IPS-15b (cell line): Measurements from ENCODE around the gene TBC1D16.
"Not testable (repeated sequence)": the region's sequence is repeated elsewhere in the genome, so short reads cannot be mapped to it uniquely, and the experiment has no call there.

ENCODE experiments used
- H3K27me3 ChIP-seq: one replicate; pipeline ENCODE4 v1.6.1; 2013; ENCODE audit warnings: low read length; ENCODE audit not compliant: control insufficient read depth, insufficient read depth
- H3K36me3 ChIP-seq: one replicate; pipeline ENCODE4 v1.6.1; 2013; ENCODE audit warnings: low read length; ENCODE audit not compliant: control insufficient read depth, insufficient read depth
- H3K4me1 ChIP-seq: one replicate; pipeline ENCODE4 v1.6.1; 2013; ENCODE audit warnings: mild to moderate bottlenecking, low read length; ENCODE audit not compliant: control insufficient read depth, insufficient read depth
- H3K4me3 ChIP-seq: one replicate; pipeline ENCODE4 v1.5.1; 2013; ENCODE audit warnings: low read depth, low read length
- H3K9ac ChIP-seq: one replicate; pipeline ENCODE4 v1.6.1; 2013; ENCODE audit warnings: low read depth, mild to moderate bottlenecking, low read length
- H3K9me3 ChIP-seq: one replicate; pipeline ENCODE4 v1.6.1; 2013; ENCODE audit warnings: mild to moderate bottlenecking, low read length; ENCODE audit not compliant: control insufficient read depth, insufficient read depth

Gene TBC1D16

DNA sequence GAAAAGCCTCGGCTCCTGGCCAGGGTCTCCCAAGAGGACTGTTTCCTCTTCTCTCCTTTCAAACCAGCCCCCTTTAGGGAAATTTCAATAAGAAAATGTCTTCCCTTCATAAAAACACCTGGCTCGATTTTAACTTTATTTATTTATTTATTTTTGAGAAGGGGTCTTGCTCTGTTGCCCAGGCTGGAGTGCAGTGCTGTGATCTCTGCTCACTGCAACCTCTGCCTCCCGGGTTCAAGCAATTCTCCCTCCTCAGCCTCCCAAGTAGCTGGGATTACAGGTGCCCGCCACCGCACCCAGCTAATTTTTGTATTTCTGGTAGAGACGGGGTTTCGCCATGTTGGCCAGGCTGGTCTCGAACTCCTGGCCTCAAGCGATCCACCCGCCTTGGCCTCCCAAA is 11.0 kb upstream of the TBC1D16 start:
- not testable (repeated sequence) for H3K36me3 ChIP-seq, H3K4me1 ChIP-seq, H3K27me3 ChIP-seq

DNA sequence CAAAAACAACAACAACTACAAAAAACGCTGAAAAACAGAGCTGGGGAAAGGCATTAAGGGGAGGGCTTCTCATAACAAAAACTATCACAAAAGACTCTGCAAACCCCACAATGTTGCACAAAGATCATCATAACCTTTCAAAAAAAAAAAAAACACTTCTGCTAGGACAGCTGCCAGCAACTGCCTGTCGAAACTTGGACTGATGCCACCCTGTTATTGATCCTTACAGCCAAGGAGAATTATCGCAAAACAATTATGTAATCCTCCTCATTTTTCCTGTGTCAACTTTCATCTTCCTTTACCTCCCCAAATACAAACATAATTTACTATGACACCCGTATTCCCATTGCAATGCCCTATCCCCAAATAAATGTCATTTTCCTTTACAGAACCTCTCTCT is 10.0 kb upstream of the TBC1D16 start:
- no peaks in the 10 kb centered on the region for H3K36me3 ChIP-seq
- H3K9me3 ChIP-seq: no peaks in the 10 kb centered on the region
- no peak overlapping the region for H3K9ac ChIP-seq
- no peaks in the 10 kb centered on the region for H3K4me1 ChIP-seq
- no peaks in the 10 kb centered on the region for H3K27me3 ChIP-seq
- no peak overlapping the region for H3K4me3 ChIP-seq

More for the DNA sequence above, 11.0 kb upstream of the TBC1D16 start:
- H3K4me3 ChIP-seq, H3K9me3 ChIP-seq, H3K9ac ChIP-seq: not testable (repeated sequence)

DNA sequence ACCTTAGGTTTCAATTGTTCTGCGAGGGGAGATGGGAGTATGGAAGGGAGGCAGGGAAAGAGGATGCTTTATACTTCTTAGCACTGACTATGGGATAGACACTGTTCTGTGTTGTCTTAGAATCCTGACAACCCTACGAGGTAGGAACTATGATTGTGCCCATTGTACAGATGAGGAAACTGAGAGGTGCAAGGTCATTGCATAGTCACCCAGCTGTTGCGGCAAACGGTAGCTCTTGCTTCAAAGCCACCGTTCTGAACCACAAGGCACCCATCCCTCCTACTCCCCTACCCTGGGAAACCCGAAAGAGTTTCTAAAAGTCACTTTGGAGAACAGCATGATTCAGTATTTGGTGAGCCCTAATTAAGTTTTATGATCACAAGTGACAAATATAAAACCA is 8.3 kb upstream of the TBC1D16 start:
- no peak overlapping the region for H3K4me3 ChIP-seq
- peaks cover 3% of the 10 kb centered on the region for H3K36me3 ChIP-seq
- H3K4me1 ChIP-seq: no peaks in the 10 kb centered on the region
- no peaks in the 10 kb centered on the region for H3K9me3 ChIP-seq
- H3K9ac ChIP-seq: no peak overlapping the region
- no peaks in the 10 kb centered on the region for H3K27me3 ChIP-seq

DNA sequence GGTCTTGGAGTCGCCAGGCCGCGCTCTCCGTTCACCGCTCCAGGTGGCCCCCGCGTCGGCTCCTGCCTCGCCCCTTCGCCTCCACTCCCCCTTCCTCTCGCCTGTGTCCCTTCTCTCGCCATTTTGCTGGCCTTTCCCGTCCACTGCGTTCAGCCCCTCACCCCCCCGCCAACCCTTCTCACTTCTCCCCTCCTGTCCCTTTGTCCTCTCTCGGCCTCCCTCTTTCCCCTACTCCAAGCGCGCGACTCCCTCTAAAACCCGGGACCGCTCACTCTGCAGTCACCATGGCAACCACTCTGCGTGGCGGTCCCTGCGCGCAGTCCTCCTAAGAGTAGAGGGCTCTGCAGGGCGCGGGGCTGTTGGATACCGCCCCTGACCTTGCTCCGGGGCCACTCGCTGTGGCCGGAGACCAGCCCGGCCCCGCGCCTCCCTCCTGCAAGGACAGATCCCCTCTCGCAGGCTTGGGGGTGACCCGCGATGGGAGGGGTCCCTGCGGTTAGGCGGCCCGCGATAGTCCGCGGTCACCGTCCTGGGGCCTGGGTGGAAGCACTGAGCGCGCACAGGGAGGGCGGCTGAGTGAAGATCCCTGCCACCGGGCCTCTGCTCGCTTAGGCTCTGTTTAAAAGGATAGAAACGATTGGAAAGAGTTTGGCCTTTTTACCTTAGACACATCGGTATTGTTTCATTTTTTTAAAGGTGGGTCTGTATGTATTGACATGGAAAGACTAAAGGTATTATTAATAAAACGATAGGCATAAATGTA is 1.2 kb upstream of the TBC1D16 start:
- H3K4me1 ChIP-seq: peaks cover 8% of the 10 kb centered on the region
- peak overlapping the region; percentile 54 for H3K9ac ChIP-seq
- H3K27me3 ChIP-seq: no peaks in the 10 kb centered on the region
- H3K36me3 ChIP-seq: peaks cover 3% of the 10 kb centered on the region
- H3K9me3 ChIP-seq: no peaks in the 10 kb centered on the region
- peak overlapping the region; percentile 82 for H3K4me3 ChIP-seq

DNA sequence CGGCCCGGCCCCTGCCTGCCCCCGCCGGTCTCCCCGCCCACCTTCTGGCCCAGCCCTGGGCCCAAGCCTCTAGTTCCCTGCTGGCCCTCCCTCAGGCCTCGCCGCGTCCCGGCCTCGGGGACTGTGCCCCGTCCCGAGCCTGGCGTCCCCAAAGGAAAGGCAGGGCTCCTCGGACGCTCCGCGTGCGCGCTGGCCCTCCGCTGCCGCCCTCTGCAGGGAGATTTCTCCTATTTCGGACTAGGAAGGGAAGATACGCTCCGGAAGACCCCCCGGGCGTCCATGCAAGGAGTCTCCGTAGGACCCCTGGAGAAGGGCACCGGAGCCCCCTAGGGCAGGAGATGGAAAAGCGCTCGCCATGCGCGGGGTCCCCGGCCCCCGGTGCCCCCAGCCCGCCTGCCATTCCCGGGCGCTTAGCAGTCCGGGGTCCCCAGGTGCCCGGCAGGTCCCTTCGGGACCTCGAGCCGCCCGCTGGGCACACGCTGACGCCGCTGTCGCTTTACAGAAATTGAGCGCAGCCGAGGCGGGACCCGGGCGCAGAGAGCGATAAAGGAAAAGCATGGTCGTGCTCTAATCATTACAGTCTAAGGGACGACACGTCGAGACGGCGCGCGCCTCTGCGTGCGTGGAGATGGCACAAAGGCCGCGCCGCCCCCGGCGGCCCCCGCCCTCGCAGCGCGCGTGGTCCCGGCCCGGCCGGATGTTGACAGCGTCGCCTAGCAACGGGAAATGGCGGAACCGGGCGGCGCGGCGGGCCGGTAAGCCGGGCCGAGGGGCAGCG is 454 bp upstream of the TBC1D16 start, which contains the start of gene CCDC40:
Gene CCDC40 (plus strand): TSS at position 706 of the 778 bp plus-strand sequence. CDS start 21 bp downstream, at position 727.
- Histone ChIP-seq H3K27me3 (no peaks in the 10 kb centered on the region), H3K9ac (peak within 1 kb of the TSS; percentile 54), H3K36me3 (peaks cover 3% of the 10 kb centered on the region), H3K4me1 (peaks cover 8% of the 10 kb centered on the region), H3K9me3 (no peaks in the 10 kb centered on the region), H3K4me3 (peak within 1 kb of the TSS; percentile 82)

DNA sequence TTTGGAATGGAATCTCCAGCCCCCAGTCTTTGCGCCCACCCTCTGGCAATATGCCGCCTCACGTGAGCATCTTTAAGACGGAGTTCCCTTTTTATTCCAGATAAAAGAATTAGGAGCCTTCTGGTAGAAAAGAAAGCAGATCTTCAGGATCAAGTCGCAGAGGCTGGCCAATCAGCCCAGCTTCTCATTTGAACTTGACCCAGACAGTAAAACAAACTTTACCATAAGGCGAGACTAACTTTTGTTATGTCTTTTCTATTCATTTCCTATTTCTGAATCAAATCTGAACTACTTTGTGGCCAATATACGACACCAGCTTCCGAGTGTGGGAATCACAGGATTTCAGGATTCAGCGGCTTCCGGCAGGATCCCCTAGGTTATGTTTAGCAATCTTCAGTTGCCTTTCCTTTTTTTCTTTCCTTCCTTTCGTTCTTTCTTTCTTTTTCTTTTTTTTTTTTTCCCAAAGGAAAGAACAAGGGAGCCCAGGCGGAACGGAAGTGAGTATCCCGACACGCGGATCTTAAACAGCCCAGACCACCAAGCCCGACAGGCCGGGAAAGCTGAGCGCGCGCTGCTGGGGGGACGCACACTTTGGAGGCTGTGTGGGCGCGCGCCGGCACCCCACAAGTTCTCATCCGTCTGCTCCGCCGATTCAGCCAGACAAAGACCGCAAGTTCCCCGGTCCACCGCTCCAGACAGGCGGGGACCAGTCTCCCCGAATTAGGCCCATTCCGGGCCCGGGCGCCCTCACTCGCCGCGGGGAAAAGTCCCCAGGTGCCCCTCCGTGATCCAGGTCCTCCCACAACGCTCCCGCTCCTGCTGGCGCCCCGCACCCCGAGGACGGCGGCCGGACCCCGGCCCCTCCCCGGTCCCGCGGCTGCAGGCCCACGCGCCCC is 633 bp downstream of the TBC1D16 start:
- Histone ChIP-seq H3K36me3 (peaks cover 6% of the 10 kb centered on the region), H3K4me3 (peak overlapping the region; percentile 75), H3K4me1 (peaks cover 8% of the 10 kb centered on the region), H3K9me3 (no peaks in the 10 kb centered on the region), H3K9ac (peak overlapping the region; percentile 37), H3K27me3 (no peaks in the 10 kb centered on the region)

DNA sequence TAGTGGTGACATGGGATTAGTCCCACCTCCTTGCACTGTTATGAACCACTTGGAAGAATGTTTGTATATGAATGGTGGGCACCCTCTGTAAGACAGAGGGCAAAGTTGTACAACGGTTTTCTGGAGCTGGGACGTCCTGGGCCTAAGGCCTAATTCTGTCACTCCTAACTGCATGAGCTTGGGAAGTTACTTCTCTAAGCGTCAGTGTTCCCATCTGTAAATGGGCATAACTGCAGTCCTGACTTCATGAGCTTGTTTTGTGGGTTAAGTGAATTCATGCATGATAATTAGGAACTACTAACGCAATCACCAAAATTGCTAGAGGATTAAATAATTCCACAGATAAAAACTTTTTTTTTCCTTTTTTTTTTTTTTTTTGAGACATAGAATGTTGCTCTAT is 1.8 kb downstream of the TBC1D16 start:
- H3K36me3 ChIP-seq: peaks cover 5% of the 10 kb centered on the region
- H3K9me3 ChIP-seq: no peaks in the 10 kb centered on the region
- peaks cover 8% of the 10 kb centered on the region for H3K4me1 ChIP-seq
- no peak overlapping the region for H3K9ac ChIP-seq
- H3K27me3 ChIP-seq: no peaks in the 10 kb centered on the region
- no peak overlapping the region for H3K4me3 ChIP-seq

DNA sequence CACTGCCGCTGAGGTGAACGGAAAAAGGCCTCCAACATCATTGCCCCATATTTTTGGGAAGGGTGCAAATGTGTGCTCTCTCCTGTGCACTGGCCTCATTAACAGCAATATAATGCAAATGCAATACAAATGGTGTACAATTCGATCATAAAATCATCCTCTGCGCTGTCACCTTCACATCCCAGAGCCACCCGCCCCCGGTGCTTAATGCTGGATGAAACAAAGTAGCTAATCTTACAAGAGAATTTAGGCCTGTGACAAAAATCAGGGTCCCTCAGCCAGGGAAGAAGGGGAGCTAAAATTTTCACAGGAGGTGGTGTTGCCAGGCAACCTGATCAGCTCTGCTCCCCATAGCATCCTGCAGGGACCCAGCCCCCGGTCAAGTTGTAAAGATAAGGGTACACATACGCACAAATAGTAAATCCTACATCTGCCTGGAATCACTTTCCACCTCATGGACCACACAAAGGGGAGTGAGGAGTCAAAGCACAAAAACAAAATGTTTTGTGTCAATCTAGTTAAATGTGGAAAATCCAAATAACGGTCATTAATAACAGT is 3.0 kb downstream of the TBC1D16 start:
- H3K4me3 ChIP-seq: no peak overlapping the region
- H3K9me3 ChIP-seq: no peaks in the 10 kb centered on the region
- H3K9ac ChIP-seq: no peak overlapping the region
- peaks cover 8% of the 10 kb centered on the region for H3K4me1 ChIP-seq
- no peaks in the 10 kb centered on the region for H3K27me3 ChIP-seq
- H3K36me3 ChIP-seq: peaks cover 7% of the 10 kb centered on the region

DNA sequence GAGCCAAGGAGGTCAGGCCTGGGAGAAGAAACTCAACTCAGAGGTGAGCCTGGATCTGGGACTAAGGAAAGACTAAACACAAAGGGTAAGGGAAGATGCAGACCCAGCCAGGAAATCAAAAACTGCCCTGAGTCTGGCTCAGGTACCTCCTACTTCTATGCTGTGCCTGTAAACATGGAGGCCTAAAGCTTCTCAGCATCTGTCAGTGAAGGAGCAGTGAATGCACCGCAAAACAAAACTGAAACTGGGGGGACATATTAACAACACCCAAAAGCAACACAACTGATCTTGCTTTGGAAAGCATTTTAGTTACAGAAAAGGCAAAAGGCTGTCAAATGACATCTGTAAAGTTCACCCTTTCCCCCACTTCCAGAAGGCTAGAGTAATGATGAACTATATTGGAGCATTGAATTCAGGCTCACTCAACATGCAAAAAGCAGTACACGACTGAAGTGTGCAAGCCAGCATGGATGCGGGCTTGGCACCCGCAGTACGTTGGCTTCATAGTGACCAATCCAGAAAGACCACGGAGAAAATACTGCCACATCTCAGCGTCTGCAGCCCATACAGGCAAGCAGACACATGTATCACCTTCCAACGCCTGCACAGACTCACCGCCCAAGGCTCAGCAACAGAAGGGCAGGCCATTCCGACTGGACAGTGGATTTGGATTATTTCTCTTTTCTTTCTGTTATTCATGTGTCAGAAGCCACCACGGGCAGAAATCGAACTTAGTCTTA is 3.8 kb downstream of the TBC1D16 start:
- no peak overlapping the region for H3K4me3 ChIP-seq
- no peaks in the 10 kb centered on the region for H3K9me3 ChIP-seq

DNA sequence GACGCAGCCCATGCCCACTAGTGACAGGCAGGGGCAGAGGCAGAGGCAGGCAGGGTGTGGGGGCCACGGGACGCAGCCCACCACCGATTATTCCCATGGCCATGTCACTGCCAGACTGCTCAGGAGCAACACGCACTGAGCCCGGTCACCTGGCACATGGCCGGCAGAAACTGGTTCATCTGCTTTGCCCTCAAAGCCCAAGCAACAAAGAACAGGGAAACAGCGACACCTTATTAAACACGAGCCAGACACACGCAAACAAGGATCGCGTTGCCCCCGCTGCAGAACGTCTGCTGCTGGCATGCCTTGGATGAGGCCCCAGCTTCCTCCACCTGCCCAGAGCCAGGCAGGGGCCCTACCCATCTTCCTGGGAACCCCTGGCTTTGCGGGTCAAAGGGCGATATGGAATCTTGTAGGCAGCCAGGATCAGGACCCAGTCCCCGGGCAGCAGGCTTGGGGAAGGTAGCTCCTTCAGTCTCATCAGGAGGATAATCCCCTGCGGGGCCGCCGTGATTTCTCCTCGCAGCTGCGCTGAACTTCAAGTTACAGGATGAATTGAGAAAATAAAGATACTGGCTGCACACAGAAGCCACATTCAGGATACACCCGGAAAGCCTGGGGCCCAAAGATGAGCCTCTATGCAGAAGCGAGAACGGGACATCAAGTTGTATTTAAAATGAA is 4.8 kb downstream of the TBC1D16 start:
- H3K4me3 ChIP-seq: no peak overlapping the region
- no peaks in the 10 kb centered on the region for H3K9me3 ChIP-seq
- H3K27me3 ChIP-seq: no peaks in the 10 kb centered on the region
- peaks cover 5% of the 10 kb centered on the region for H3K4me1 ChIP-seq
- no peak overlapping the region for H3K9ac ChIP-seq
- H3K36me3 ChIP-seq: peaks cover 7% of the 10 kb centered on the region

More for the DNA sequence above, 3.8 kb downstream of the TBC1D16 start:
- Histone ChIP-seq H3K4me1 (peaks cover 5% of the 10 kb centered on the region), H3K9ac (no peak overlapping the region), H3K36me3 (peaks cover 7% of the 10 kb centered on the region), H3K27me3 (no peaks in the 10 kb centered on the region)
